Measurements from ENCODE around the gene PRRC2A.
A peak's percentile ranks its signal among the peaks of the same experiment; 100 is the strongest.
"Not testable (repeated sequence)": the region's sequence is repeated elsewhere in the genome, so short reads cannot be mapped to it uniquely, and the experiment has no call there.

The PRRC2A gene

GRCh38 chr6:31586008-31586407 lies 34.5 kb upstream of the PRRC2A start, which contains the start of gene LST1:
Gene LST1, plus strand, starts transcription at chr6:31586277. Its CDS starts 1,023 bp downstream, at chr6:31587300.
- DNase-seq (ENCODE audit: low spot score) = no peak

- DNase-seq (ENCODE audit: low spot score) = no peak
These were observed 33.8 kb upstream of the PRRC2A start for GRCh38 chr6:31586599-31587281.

GRCh38 chr6:31587791-31588777 lies 32.4 kb upstream of the PRRC2A start:
- no peak for DNase-seq (ENCODE audit: low spot score)

- DNase-seq (ENCODE audit: low spot score) = no peak
These were observed 31.5 kb upstream of the PRRC2A start for GRCh38 chr6:31588871-31589650.

GRCh38 chr6:31590691-31591090 lies 29.8 kb upstream of the PRRC2A start:
- not testable (repeated sequence) for DNase-seq (ENCODE audit: low spot score)

GRCh38 chr6:31592396-31592771 lies 28.1 kb upstream of the PRRC2A start:
- no peak for DNase-seq (ENCODE audit: low spot score)

GRCh38 chr6:31597006-31597405 lies 23.5 kb upstream of the PRRC2A start:
- DNase-seq (ENCODE audit: low spot score) = no peak

- DNase-seq (ENCODE audit: low spot score) = no peak
These were observed 13.2 kb upstream of the PRRC2A start for GRCh38 chr6:31607317-31607716.

- no peak for DNase-seq (ENCODE audit: low spot score)
These were observed 10.8 kb upstream of the PRRC2A start for GRCh38 chr6:31609519-31610406.

GRCh38 chr6:31610968-31611367 lies 9.5 kb upstream of the PRRC2A start:
- no peak for DNase-seq (ENCODE audit: low spot score)

- no peak for DNase-seq (ENCODE audit: low spot score)
These were observed 6.4 kb upstream of the PRRC2A start for GRCh38 chr6:31614075-31614619.

- no peak for DNase-seq (ENCODE audit: low spot score)
These were observed 5.6 kb upstream of the PRRC2A start, which contains the start of gene AIF1 for GRCh38 chr6:31614684-31615578. Gene AIF1, plus strand, starts transcription at chr6:31615234. Its CDS starts 96 bp downstream, at chr6:31615330.

- no peak for DNase-seq (ENCODE audit: low spot score)
These were observed 4.8 kb upstream of the PRRC2A start for GRCh38 chr6:31615748-31616147.

- no peak for DNase-seq (ENCODE audit: low spot score)
These were observed 3.5 kb upstream of the PRRC2A start for GRCh38 chr6:31617010-31617409.

- peak; percentile 91 for DNase-seq (ENCODE audit: low spot score)
These were observed 520 bp upstream of the PRRC2A start for GRCh38 chr6:31619805-31620585.

- DNase-seq (ENCODE audit: low spot score) = no peak
These were observed 915 bp downstream of the PRRC2A start for GRCh38 chr6:31621320-31621939.

- no peak for DNase-seq (ENCODE audit: low spot score)
These were observed 1.5 kb downstream of the PRRC2A start for GRCh38 chr6:31621991-31622390.

- no peak for DNase-seq (ENCODE audit: low spot score)
These were observed 2.2 kb downstream of the PRRC2A start for GRCh38 chr6:31622684-31623091.

Data from iPS-NIHi11 (cell line).